ENCODE results near the gene KDM4B.
A peak's percentile ranks its signal among the peaks of the same experiment; 100 is the strongest.

KDM4B gene

DNA sequence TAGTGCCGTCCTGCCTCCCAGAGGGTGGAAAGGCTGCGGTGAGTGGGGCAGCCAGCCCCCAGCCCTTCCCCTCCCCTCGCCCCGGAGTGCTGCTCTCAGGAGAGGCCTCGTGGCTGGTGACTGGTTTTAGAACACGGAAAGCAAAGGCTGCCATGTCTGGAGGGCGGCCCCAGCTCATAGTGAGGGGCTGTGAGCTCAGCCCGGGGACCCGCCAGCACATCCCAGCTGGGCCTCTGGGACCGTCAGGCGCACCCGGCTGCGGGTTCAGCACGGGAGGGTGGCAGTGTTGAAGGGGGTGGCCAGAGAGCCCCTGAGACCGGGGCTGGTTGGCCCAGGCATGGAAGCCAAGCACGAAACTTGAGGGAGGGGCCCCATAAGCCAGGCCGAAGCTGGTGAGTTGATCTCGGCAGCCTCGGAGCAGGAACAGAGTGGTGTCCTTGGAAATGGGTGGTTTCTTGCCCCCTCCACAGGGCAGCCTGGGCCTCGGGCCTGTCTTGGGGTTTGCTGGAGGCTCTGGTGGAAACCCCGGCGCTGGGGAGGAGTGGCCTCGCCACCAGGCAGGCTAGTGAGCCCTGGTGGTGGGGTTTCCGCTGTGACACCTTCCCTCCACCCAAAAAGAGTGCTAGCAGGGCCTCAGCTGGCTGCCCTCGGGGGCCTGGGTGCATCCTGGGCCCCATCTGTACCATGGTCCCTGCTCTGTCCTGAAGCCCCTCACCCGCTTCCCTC, 157.7 kb downstream of the KDM4B start:
- DNase-seq, result peak; percentile 62

DNA sequence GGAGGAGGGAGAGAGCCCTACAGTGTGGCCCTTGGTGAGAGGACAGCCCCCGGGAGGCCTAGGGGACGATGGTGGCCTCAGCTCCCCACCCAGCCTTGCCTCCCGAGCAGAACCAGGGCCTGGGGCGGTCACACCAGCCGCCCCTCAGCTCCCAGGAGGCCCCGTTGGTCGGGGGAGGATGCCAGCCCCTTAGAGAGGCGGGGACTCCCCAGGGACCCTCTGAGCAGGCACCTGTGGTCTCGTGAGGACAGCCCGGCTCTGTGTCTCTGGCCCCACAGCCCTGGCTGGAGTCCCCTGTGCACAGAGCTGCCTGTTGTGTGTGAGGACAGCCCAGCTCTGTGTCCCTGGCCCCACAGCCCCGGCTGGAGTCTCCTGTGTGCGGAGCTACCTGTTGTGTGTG, 158.8 kb downstream of the KDM4B start:
- DNase-seq, result no peak

DNA sequence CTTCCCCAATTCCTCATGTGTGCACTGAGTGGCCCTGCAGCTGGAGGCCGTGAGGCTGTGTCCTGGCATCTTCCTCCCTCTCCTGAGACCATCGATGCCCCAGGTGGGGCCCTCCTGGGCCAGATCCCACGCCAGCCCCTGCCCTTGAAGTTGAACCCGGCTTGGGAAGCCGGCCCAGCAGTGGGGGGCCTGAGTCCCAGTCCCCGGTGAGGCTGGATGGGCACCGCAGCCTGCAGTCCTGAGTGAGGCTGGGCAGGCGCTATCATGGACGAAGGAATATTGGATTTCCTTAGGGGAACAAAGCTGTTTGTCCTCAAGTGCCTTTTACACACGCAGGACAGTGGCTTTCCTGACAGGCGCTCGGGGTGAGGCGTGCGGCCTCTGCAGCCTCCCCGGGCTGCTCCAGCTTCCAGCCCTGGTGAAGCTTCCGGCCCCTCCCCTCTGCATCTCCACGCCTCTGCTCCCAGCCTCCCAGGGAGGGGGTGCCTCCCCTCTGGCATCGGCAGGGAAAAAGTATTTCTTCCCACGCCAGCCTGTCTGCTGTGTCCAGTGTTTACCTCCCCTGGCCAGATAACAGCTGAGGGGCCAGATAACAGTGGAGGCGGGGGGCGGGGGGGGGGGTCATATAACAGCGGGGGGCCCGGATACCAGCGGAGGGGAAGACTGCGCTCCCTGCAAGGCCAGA, 159.5 kb downstream of the KDM4B start:
- DNase-seq, result no peak

DNA sequence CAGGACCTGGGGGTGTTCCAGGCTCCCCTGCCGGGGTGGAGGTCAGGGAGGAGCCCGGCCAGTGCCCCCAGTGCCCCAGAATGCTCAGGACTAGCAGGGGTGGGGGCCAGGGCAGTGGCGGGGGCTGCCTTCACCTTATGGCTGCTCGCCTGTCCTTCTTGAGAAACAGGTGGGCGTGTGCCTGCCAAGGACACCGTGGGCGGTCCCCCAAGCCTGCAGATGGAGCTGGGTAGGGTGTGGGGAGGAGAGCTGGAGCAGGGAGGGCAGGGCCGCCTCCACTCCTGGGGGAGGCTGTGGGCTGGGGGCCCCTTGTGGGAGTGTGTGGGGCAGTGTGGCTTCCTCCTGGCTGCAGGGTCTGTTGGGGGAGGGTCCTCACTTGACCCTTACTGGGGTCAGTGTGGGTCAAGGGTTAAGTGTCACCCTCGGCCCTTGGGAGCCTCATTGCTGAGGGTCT, 160.1 kb downstream of the KDM4B start:
- DNase-seq, result no peak

DNA sequence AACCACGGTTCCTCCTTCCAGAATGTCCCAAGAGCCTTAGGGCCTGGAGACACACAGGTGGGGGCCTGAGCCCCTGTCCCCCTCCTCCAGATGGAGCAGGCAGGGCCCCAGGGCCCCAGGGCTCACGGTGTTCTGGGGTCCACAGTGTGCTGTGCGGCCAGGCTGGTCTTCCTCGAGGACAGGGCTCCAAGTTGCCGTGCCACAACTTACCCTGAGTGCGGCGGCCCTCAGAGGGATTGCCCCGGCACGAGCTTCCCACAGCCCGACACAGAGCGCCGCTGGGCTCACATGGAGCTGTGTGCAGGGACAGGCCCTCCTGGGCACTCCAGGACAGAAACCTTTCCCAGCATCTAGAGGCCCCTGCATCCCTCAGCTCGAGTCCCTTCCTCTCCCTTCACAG, 160.8 kb downstream of the KDM4B start:
- DNase-seq, result no peak

DNA sequence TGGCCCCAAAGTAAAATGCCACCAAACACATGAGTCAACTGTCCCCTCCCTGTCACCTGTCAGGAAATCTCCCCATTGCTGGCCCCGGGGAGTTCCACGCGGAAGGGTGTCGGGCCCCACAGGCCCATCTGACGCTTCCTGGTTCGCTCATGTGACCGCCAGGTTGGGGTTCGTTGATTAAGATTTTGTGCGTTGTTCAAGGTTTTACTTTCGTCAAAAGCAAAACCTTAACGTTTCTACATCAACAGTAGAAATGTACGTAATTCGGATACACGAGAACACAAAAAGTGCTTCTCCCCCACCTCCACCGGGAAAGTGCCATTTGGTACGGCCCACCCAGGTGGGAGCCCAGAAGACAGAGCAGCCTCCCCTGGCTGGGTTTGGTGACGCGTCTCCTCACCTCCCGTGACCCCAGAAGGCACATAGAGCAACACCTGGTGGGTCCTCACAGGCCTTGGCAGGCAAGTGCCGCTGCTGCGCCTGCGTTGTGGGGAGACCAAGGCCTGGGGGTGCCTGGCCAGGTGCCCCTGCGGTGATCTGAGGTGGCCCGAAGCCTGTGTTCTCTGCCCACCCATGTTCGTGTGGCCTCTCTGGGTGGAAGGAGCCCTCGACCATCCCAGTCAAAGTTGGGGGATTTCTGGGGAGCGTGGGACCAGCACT, 161.6 kb downstream of the KDM4B start:
- DNase-seq, result peak; percentile 87

DNA sequence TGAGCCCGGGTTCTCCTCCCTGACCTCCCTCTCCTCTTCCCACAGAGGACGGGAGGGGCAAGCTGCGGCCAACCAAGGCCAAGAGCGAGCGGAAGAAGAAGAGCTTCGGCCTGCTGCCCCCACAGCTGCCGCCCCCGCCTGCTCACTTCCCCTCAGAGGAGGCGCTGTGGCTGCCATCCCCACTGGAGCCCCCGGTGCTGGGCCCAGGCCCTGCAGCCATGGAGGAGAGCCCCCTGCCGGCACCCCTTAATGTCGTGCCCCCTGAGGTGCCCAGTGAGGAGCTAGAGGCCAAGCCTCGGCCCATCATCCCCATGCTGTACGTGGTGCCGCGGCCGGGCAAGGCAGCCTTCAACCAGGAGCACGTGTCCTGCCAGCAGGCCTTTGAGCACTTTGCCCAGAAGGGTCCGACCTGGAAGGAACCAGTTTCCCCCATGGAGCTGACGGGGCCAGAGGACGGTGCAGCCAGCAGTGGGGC, 162.2 kb downstream of the KDM4B start:
- DNase-seq, result peak; percentile 82

DNA sequence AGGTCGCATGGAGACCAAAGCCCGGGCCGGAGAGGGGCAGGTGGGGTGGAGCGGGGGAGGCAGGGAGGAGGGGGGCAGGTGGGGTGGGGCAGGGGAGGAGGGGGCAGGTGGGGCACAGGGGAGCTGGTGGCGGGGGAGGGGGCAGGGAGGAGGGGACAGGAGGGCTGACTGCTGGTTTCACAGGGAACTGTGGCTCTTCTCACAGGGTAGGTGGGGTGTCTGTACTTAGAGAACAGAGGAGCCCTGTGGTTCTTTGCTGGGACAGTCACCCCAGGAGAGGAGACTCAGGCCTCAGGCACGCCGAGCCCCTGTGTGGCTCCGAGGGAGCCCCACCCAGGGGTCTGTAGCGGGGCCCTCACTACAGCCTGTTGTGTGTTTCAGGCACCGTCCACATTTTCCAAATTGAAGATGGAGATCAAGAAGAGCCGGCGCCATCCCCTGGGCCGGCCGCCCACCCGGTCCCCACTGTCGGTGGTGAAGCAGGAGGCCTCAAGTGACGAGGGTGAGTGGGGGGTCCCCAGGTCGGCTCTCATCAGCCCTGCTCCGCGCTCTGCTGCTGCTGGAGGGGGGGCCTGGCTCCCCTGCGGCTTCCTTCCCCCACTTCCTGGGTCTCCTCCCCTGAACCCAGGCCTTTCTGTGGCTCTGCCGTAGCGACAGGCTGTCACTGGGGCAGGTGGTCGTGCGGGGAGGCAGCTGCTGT, 162.7 kb downstream of the KDM4B start:
- peak; percentile 75 for DNase-seq

DNA sequence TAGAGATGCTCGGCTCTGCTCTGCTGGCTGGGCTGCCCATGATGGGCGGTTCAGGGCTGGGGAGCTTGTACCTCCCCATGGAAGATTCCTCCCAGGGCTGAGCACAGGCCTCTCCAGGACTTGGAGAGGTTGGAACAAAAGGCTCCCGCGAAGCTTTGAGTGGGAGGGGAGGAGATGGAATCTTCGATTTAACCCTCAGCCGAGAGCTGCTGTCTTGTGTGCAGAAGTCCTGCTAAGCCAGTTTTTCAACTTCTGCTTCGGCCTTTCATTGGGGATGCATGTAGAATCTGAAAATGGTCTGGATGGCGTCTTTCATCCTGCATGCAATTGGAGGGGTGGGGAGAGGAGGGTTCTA, 163.3 kb downstream of the KDM4B start:
- DNase-seq, result no peak

DNA sequence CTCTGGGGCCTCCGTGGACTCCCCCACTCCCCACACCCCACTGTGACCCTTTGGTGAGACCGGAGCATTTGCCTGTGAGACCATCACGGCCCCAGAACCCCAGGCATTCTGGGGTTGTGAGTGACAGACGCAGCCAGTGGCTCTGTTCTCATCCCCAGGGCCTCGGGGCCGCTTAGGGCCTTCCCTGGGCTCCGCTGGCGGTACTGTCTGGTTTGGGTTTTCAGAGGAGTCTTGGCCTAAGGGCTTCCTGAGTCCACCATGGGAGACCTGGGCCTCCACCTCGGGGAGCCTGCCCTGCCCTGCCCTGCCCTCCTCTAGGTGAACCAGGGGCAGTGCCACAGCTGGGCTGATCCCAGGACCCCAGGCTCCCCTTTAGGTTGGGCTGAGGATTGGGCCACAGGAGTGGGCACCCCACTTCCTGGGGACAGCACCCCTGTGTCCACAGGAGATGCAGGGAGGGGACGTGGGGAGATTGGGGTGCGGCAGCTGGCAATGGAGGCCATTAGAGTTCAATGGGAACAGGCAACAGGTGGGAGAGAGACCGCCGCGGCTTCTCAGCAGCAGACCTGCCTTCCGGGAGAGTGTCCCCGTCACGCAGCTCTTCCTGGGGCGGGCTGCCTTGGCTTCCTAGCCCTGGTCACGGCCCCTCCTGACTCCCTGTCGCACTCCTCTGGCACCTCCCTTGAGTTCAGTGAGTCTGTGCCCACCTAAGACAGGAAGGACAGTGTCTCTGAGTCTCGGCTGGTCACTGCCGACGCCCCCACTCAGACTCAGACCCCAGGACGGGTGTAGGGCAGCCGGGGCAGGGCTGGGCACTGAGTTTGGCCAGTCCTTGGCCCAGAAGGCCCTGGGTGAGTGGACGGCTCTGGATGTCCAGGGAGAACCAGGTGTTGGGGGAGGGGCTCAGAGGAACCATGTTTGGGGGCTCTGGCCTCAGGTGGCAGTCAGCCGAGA, 164.1 kb downstream of the KDM4B start:
- no peak for DNase-seq

DNA sequence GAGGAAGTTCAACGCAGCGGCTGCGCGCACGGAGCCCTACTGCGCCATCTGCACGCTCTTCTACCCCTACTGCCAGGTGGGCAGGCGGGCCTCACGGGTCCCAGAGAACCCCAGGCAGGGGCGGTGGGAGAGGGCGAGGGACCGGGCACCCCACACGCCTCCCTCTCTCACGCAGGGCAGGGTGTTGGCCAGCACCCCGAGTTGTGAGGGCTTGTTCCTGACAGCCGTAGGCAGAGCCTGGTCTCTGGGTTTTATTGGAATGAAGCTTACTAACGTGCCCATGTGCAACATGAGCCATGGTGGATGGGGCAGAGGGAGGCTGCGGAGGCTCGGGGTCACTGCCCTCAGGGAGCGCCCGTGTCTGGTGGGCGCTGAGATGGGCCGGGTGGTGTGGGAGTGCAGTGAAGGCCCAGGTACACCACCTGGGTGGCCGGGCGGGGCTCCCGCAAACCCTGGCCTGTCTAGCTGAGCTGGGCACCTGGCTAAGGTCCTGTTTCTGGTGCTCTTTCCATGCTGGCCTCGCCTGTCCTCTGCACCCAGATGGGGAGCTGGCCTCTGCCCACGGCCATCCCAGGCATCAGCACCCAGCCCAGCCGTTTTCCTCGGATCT, 165.2 kb downstream of the KDM4B start:
- no peak for DNase-seq

DNA sequence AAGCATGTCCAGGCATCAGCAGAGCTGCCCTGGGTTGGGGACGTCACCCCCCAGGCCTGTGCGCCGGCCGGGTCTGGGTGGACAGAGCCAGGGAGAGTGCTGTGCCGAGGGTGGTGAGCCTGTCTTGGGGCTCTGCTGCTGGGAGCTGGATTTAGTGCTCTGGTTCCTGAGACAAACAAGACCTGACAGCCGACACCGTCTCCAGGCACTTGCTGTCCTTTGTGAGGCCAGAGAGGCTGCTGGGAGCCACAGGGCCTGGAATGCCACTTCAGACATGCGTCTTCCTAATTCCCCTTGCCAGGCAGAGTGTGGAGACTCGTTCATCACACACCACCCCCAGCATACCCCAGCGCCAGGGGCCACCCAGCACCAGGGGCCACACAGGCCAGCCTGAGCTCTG, 165.8 kb downstream of the KDM4B start:
- DNase-seq, result no peak

DNA sequence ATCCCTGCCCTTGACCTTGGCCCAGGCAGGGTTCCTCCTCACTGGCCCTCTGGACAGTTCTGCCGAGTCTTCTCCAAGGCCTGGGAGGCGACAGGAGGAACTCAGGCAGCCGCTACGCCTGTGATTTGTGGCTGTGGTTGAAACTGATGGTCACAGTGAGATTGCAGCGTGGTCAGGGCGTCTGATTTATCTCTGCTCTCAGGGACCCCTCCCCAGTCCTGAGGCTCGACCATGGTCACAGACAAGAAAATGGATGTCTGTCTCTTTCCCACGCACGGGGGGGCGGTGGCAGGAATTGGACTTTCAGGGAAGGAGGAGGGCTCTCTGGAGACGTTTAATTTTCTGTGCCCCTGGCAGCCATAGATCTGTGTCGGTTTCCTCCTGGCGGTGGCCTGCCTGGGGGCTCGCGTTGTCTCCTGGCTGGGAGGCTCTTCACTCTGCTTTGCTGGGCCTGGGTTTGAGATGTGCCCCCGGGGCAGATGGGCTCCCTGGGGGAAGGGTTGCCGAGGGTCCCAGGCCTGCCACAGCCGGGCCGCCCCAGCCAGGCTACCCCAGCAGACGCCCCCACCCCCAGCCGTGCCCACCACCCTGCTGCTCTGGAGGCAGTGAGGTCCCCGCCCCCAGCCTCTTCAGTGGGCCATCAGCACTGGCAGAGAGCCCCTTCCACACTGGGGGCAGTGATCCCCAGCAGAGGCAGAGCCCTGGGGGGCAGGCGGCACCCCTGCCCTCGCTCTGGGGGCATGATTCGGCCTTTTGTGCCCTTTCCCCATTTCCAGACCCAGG, 167.4 kb downstream of the KDM4B start:
- DNase-seq, result no peak

DNA sequence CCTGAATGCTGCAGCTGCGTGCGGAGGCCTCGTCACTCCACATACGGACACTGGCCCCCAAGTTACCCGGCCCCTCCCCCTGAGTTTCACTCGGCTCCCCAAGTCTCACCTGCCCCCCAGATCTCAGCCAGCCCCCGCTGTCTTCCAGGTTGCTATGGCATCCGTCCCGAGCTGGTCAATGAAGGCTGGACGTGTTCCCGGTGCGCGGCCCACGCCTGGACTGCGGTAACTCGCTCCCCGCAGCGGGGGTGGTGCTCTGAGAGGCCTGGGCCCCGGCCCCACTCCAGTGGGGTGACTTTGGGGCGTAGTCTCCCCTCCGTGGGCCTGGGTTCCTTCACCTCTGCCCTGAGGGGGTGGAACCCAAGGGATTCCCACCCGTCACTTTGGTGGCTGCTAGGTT, 168.2 kb downstream of the KDM4B start:
- no peak for DNase-seq

DNA sequence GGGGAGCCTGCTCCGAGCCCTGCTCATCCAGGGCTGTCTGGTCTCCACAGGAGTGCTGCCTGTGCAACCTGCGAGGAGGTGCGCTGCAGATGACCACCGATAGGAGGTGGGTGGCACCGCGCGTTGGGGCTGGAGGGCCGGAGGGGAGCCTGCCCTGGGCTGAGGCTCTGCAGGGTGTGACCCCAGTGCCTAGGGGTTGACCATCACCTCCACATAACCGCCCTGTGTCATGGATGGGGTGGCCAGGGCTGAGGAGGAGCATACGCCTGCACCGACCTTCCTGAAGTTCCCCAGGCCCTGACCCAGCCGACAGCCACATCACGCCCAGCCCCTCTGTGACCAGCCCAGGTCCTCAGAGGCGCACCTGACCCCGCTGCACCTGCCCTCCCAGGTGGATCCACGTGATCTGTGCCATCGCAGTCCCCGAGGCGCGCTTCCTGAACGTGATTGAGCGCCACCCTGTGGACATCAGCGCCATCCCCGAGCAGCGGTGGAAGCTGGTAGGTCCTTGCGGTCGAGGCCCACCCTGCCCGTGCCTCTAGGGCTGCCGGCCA, 168.7 kb downstream of the KDM4B start:
- DNase-seq, result no peak

DNA sequence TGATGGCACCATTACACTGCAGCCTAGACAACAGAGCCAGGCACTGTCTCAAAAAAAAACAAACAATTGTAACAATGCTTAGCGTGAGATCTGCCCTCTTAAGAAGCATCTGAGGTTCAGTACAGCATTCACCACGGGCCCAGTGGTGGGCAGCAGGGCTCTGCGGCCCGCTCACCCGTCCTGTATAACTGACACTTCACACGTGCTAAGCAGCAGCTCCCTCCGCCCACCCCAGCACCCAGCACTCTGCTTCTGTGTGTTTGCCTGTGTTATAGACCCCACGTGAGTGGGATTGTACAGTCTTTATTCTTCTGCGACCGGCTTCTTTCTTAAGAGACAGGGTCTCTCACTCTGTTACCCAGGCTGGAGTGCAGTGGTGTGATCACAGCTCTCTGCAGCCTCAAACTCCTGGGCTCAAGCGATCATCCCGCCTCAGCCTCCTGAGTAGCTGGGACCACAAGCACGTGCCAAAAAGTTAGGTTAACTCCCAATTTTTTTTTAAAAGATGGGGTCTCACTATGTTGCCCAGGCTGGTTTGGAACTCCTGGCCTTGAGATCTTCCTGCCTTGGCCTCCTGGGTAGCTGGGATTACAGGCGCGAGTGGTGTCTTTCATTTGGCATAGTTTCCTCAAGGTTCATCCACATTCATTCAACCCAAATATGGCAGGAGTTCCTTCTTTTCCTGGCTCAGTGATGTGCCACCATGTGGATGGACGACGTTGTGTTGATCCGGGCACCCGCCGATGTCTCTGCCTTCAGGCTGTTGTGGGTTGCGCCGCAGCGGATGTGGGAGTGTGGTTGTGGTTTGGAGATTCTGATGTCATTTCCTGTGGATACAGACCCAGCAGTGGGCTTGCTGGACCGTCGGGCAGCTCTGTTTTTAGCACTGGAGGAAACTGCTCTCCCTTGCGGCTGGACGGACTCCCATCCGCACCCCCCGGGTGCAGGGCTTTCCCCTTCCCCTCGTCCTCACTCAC, 170.0 kb downstream of the KDM4B start:
- peak; percentile 92 for DNase-seq

DNA sequence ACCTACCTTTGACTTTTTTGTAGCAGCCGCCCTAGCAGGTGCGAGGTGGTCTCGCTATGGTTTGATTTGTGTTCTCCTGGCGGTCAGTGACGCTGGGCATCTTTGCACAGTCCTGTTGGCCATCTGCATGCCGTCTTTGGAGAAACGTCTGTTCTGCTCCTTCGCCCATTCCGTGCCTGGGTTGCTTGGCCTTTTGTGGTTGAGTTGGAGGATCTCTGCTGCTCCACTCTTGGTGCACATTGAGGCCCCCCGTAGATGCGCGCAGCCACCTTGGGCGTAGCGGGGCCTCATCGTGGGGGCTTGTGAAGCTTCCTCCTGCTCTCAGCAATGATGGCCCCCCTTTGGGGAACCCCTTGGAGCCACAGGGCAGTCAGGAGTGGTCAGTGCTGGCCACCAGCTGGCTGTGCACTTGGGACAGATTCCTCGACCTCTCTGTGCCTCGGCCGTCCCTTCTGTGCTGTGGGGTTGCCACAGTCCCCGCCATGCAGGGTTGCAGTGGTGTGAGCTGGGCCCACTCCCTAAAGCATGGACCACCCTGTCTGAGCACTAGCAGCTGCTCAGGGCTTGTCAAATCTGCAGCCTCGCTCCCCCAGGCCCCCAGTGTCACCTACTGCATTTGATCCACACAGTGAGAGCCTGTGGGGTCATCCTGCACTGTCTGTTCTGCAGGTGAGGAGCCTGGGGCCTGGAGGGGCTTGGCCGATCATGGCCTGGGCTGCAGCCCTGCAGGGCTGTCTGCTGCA, 170.8 kb downstream of the KDM4B start:
- no peak for DNase-seq

DNA sequence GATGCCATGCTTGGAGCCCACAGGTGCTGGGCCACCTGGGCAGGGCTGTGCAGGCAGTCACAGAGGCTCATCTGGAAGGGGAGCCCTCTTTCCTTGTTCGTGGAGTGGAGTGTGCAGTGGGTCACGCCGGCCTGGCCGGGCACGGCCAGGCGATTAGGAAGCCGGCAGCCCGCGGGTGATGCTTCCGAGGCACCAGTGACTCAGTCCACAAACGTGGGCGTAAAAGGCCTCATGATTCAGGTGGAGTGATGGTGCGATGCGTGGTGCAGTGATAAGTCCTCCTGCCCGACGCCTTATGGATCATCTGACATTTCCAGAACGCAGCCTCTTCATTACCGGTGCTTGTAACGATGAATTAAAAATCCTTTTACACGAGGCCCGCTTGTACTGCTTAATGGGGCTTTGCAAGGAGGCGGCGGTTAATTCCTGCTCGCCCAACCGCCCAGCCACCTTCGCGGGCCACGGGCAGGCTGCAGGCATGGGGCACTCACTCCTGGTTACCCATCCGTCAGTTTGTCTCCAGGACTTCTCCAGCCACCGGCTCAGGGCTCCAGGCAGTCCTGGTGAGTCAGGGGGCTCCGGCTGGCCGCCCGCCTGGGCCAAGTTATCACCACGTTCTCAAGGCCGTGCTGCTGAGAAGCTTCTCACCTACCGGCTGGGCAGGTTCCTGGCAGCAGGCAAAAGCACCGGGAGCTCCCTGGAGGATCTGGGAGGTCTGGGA, 172.4 kb downstream of the KDM4B start:
- DNase-seq, result no peak
